MM.1S (cell line): ENCODE results near the gene ZNF486.
"Not testable (repeated sequence)": the region's sequence is repeated elsewhere in the genome, so short reads cannot be mapped to it uniquely, and the experiment has no call there.

Source experiments
- DNase-seq: peaks from one replicate; pipeline ENCODE4 v3.0.0-alpha.2; 2015
- H2AFZ ChIP-seq: fragments of 300-600 bp; sonication (generic); 2 replicates; pipeline ENCODE4 v1.6.0; 2016; ENCODE audit warnings: antibody characterized with exemption, low read length
- H3F3A ChIP-seq: fragments of 300-600 bp; sonication (generic); 2 replicates; pipeline ENCODE4 v1.6.1; 2016; ENCODE audit warnings: mild to moderate bottlenecking, antibody characterized with exemption, low read length, moderate library complexity, mixed read lengths; ENCODE audit not compliant: insufficient read depth
- H3K27ac ChIP-seq: fragments of 300-600 bp; sonication (generic); 2 replicates; pipeline ENCODE4 v1.5.1; 2016; ENCODE audit warnings: mild to moderate bottlenecking, low read length
- H3K27me3 ChIP-seq: fragments of 300-600 bp; sonication (generic); replicated peaks from 2 replicates; pipeline ENCODE4 v1.6.0; 2016; ENCODE audit warnings: low read length; ENCODE audit not compliant: insufficient read depth
- H3K36me3 ChIP-seq: fragments of 300-600 bp; sonication (generic); replicated peaks from 2 replicates; pipeline ENCODE4 v1.6.1; 2016; ENCODE audit warnings: mild to moderate bottlenecking, low read length, mixed read lengths; ENCODE audit not compliant: insufficient read depth
- H3K4me1 ChIP-seq: fragments of 300-600 bp; sonication (generic); 2 replicates; pipeline ENCODE4 v1.6.1; 2016; ENCODE audit warnings: low read length, mixed read lengths
- H3K4me2 ChIP-seq: fragments of 300-600 bp; sonication (generic); 2 replicates; pipeline ENCODE4 v1.6.0; 2016; ENCODE audit warnings: low read depth, low read length
- H3K4me3 ChIP-seq: fragments of 300-600 bp; sonication (generic); 2 replicates; pipeline ENCODE4 v1.5.1; 2016; ENCODE audit warnings: low read length, mixed read lengths
- H3K79me2 ChIP-seq: fragments of 300-600 bp; sonication (generic); 2 replicates; pipeline ENCODE4 v1.6.1; 2016; ENCODE audit warnings: mixed run types, low read length, mixed read lengths
- H3K9ac ChIP-seq: fragments of 300-600 bp; sonication (generic); 2 replicates; pipeline ENCODE4 v1.6.1; 2016; ENCODE audit warnings: low read length, mixed read lengths
- H3K9me2 ChIP-seq: fragments of 300-600 bp; sonication (generic); replicated peaks from 2 replicates; pipeline ENCODE4 v1.6.1; 2016; ENCODE audit warnings: mild to moderate bottlenecking, low read length, mixed read lengths; ENCODE audit not compliant: insufficient read depth
- H3K9me3 ChIP-seq: fragments of 300-600 bp; sonication (generic); replicated peaks from 2 replicates; pipeline ENCODE4 v1.6.1; 2016; ENCODE audit warnings: mild to moderate bottlenecking, low read length, mixed read lengths; ENCODE audit not compliant: insufficient read depth
- H4K20me1 ChIP-seq: fragments of 300-600 bp; sonication (generic); 2 replicates; pipeline ENCODE4 v1.6.1; 2016; ENCODE audit warnings: mild to moderate bottlenecking, low read length, moderate library complexity, mixed read lengths; ENCODE audit not compliant: insufficient read depth
- EZH2 ChIP-seq: fragments of 300-600 bp; sonication (generic); optimal IDR thresholded peaks from 2 replicates; pipeline ENCODE3; 2017; ENCODE audit warnings: low read depth, mild to moderate bottlenecking, antibody characterized with exemption, low read length, mixed read lengths
- EZH2phosphoT487 ChIP-seq: fragments of 300-600 bp; sonication (generic); IDR thresholded peaks from 2 replicates; pipeline ENCODE4 v1.6.1; 2018; ENCODE audit warnings: antibody characterized with exemption, low read length
- TF ChIP-seq, protein P1 (sequence below): fragments of 300-600 bp; sonication (generic); IDR thresholded peaks from 2 replicates; pipeline ENCODE4 v1.5.1; 2016; ENCODE audit warnings: antibody characterized with exemption, low read length, mixed read lengths

The ZNF486 gene

DNA sequence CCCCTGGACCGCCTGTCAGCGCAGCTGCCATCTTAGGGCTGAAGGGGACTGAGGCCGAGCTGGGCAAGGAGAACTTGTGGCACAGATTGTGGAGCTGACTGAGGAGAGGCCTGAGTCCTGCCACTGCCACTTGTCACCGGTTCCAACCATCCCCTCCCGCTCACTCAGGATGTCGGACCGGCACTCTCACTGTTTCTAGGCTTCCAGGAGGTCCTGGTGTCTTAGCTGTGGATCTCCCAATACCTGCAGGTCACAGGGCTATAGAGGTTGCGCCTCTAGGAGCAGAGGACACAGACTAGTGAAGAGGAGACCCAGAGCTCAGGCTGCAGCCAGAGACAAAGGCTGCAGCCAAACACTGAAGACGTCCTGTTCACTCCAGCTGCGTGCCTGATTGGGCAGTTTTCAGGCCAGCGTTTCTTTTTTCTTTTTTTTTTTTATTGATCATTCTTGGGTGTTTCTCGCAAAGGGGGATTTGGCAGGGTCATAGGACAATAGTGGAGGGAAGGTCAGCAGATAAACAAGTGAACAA, 15.3 kb upstream of the ZNF486 start:
- Histone ChIP-seq H3K27ac (no peak overlapping the region), H3K4me1 (no peaks in the 10 kb centered on the region), H3K4me3 (no peak overlapping the region), H3K36me3 (no peaks in the 10 kb centered on the region), H3K27me3 (no peaks in the 10 kb centered on the region), H3K4me2 (no peak overlapping the region), H3K9me3 (no peaks in the 10 kb centered on the region), H2AFZ (no peak overlapping the region), H3K79me2 (no peaks in the 10 kb centered on the region), H3K9me2 (no peaks in the 10 kb centered on the region), H4K20me1 (no peaks in the 10 kb centered on the region), H3F3A (no peaks in the 10 kb centered on the region), H3K9ac (no peak overlapping the region)
- TF ChIP-seq, protein P1, sequence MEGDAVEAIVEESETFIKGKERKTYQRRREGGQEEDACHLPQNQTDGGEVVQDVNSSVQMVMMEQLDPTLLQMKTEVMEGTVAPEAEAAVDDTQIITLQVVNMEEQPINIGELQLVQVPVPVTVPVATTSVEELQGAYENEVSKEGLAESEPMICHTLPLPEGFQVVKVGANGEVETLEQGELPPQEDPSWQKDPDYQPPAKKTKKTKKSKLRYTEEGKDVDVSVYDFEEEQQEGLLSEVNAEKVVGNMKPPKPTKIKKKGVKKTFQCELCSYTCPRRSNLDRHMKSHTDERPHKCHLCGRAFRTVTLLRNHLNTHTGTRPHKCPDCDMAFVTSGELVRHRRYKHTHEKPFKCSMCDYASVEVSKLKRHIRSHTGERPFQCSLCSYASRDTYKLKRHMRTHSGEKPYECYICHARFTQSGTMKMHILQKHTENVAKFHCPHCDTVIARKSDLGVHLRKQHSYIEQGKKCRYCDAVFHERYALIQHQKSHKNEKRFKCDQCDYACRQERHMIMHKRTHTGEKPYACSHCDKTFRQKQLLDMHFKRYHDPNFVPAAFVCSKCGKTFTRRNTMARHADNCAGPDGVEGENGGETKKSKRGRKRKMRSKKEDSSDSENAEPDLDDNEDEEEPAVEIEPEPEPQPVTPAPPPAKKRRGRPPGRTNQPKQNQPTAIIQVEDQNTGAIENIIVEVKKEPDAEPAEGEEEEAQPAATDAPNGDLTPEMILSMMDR: no peak
- TF ChIP-seq EZH2phosphoT487 (no peak), EZH2 (no peak)
- no peak for DNase-seq

DNA sequence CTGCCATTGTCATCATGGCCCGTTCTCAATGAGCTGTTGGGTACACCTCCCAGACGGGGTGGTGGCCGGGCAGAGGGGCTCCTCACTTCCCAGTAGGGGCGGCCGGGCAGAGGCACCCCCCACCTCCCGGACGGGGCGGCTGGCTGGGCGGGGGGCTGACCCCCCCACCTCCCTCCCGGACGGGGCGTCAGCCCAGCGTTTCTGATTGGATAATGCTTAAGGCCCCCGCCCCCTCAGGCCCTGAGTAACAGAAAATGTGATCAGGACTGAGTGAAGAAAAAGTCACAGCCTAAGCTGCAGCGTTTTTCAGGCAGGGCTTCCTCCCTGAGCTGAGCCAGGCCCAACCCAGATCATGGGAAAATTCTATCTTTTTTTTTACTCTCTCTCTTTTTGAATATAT, 14.5 kb upstream of the ZNF486 start:
- H3K4me3 ChIP-seq, DNase-seq, H3K4me1 ChIP-seq, H3K9ac ChIP-seq, H2AFZ ChIP-seq, H3K9me2 ChIP-seq, H3K27ac ChIP-seq, H3K79me2 ChIP-seq, H3K4me2 ChIP-seq, H3K9me3 ChIP-seq, H4K20me1 ChIP-seq, H3K36me3 ChIP-seq, H3K27me3 ChIP-seq, H3F3A ChIP-seq: not testable (repeated sequence)

DNA sequence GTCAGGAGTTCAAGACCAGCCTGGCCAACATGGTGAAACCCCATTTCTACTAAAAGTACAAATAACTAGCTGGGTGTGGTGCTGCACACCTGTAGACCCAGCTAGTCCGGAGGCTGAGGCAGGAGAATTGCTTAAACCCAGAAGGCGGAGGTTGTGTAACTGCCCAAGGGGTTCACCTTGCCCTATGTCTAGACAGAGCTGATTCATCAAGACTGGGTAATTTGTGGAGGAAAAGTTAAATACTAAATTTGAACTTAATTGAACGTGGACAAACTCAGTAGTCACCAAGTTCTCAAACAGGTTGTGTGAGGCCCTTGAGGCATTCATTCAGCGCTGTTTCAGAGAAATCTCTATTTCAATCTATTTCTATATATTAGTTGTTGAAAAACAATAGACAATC, 13.7 kb upstream of the ZNF486 start:
- Histone ChIP-seq H3K79me2 (no peaks in the 10 kb centered on the region), H3K36me3 (no peaks in the 10 kb centered on the region), H3K27ac (no peak overlapping the region), H3K4me1 (no peaks in the 10 kb centered on the region), H4K20me1 (no peaks in the 10 kb centered on the region), H2AFZ (no peak overlapping the region), H3K9me3 (no peaks in the 10 kb centered on the region), H3K4me2 (no peak overlapping the region), H3K27me3 (no peaks in the 10 kb centered on the region), H3K4me3 (no peak overlapping the region), H3F3A (no peaks in the 10 kb centered on the region), H3K9me2 (no peaks in the 10 kb centered on the region), H3K9ac (no peak overlapping the region)
- no peak for TF ChIP-seq EZH2
- TF ChIP-seq, protein P1: no peak
- TF ChIP-seq EZH2phosphoT487: no peak
- no peak for DNase-seq

- TF ChIP-seq, protein P1: no peak
- TF ChIP-seq EZH2phosphoT487 (no peak), EZH2 (no peak)
- Histone ChIP-seq H3K9me3 (no peaks in the 10 kb centered on the region), H3K27ac (no peak overlapping the region), H2AFZ (no peak overlapping the region), H3K9me2 (no peaks in the 10 kb centered on the region), H3K79me2 (no peaks in the 10 kb centered on the region), H3K27me3 (no peaks in the 10 kb centered on the region), H4K20me1 (no peaks in the 10 kb centered on the region), H3F3A (no peaks in the 10 kb centered on the region), H3K9ac (no peak overlapping the region), H3K4me2 (no peak overlapping the region), H3K4me3 (no peak overlapping the region), H3K36me3 (no peaks in the 10 kb centered on the region), H3K4me1 (no peaks in the 10 kb centered on the region)
- no peak for DNase-seq
Observed at GRCh38 chr19:20154636-20155035, 12.4 kb upstream of the ZNF486 start.
